Measurements from ENCODE around the gene CLNS1A. TPM values are rescaled to one million over a fixed set of nuclear protein-coding genes. Genes with fewer than 3 reads are reported as not detected.
A peak's percentile ranks its signal among the peaks of the same experiment; 100 is the strongest.

CLNS1A gene
- polyA plus RNA-seq, 1 donor (not counting 4 experiments of a cell fraction or from before 2014, with no cell fraction given) = 208 TPM

DNA sequence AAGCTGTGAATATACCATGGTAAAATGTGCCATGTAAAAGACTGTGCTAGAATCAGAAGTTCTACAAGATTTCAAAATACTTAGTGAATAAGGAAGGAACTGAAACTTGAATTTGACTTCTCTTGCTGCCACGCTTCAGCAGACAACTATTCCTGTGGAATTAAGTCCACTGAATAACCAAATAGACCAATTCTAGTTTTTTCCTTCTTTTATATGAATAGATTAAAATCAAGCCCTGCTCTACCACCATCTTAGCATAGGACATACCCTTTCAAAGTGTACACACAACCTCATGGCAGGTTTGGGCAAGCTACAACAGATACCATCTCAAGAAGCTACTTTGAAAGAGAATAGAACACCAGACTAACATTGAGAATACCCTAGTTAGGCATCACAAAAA lies 23.4 kb upstream of the CLNS1A start:
- TF ChIP-seq, protein P1, sequence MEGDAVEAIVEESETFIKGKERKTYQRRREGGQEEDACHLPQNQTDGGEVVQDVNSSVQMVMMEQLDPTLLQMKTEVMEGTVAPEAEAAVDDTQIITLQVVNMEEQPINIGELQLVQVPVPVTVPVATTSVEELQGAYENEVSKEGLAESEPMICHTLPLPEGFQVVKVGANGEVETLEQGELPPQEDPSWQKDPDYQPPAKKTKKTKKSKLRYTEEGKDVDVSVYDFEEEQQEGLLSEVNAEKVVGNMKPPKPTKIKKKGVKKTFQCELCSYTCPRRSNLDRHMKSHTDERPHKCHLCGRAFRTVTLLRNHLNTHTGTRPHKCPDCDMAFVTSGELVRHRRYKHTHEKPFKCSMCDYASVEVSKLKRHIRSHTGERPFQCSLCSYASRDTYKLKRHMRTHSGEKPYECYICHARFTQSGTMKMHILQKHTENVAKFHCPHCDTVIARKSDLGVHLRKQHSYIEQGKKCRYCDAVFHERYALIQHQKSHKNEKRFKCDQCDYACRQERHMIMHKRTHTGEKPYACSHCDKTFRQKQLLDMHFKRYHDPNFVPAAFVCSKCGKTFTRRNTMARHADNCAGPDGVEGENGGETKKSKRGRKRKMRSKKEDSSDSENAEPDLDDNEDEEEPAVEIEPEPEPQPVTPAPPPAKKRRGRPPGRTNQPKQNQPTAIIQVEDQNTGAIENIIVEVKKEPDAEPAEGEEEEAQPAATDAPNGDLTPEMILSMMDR (optimal IDR thresholded peaks at IDR 0.05 in 1 of 3, IDR thresholded peaks at IDR 0.05 in 1 of 3, conservative IDR thresholded peaks at IDR 0.05 in 1 of 3; ENCODE audit: extremely low read depth in 1 of 3, insufficient read depth in 2 of 3, low read length in 3 of 3) = no peak
- TF ChIP-seq EZH2 (IDR thresholded peaks at IDR 0.05; ENCODE audit: low read length) = no peak
- DNase-seq (ENCODE audit: low read depth, low spot score) = no peak
- dilution Hi-C loops (cut with MboI; ENCODE audit: extremely low pct_ligation_motif_present, low sequenced_read_pairs) = no loop called here

DNA sequence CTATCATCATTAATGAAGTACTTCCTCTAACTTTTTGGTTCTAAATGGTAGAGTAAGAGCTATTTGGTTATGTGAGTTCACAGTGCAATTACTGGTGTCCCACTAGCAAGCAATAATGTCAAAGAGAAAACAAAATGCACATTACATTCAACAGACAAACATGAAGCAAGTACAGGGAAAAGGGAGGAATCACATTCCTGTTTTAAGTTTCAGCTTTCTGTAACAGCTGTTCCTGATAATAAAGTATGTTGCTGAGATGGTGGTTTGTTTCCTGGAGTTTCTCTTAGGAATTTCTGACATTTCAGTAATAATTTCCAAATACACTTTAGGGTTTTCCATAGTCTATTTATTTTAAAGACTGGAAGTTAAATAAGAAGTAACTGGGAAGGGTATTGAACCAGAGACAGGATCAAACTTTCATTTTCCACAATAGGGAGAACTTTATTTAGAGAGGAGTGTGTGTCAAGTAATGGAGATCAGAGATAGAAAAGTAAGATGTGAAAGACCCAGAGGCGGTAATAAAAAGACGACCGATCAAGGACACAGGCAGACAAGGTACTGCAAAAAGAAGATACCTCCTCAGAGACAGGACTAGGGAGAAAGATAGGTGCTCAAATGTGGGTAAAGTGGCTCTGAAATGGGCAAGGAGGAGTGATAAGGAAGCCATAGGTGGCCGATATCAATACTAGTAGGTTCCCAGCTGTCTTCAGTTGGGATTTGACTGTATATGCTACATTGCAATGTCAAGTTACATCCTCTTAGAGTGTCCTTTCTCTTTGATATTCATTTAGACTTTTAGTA lies 20.8 kb upstream of the CLNS1A start:
- Histone ChIP-seq H3K9me1 (ENCODE audit: control insufficient read depth, extremely low read depth, insufficient read depth, low read length) (no peaks in the 10 kb centered on the region), H3K27me3 (ENCODE audit: control insufficient read depth, extremely low read depth, insufficient read depth, low read length) (no peaks in the 10 kb centered on the region), H4K20me1 (ENCODE audit: control insufficient read depth, extremely low read depth, insufficient read depth, low read length) (no peaks in the 10 kb centered on the region), H3K9me3 (ENCODE audit: control insufficient read depth, low read depth, low read length) (no peaks in the 10 kb centered on the region), H3K4me1 (ENCODE audit: control insufficient read depth, extremely low read depth, insufficient read depth, low read length) (peaks cover 10% of the 10 kb centered on the region), H3K27ac (ENCODE audit: control insufficient read depth, insufficient read depth, low read length) (no peak overlapping the region), H2AFZ (ENCODE audit: control insufficient read depth, low read length) (no peak overlapping the region), H3K4me3 (ENCODE audit: control insufficient read depth in 2 of 3, extremely low read depth in 1 of 3, insufficient read depth in 2 of 3, low read depth in 1 of 3, low read length in 3 of 3) (no peak overlapping the region), H3K36me3 (ENCODE audit: control insufficient read depth in 2 of 2, extremely low read depth in 1 of 2, insufficient read depth in 2 of 2, low read length in 2 of 2) (no peaks in the 10 kb centered on the region), H3K79me2 (ENCODE audit: control insufficient read depth, insufficient read depth, low read length) (no peaks in the 10 kb centered on the region), H3K4me2 (ENCODE audit: control insufficient read depth, extremely low read depth, insufficient read depth, low read depth, low read length) (no peak overlapping the region), H3K9ac (ENCODE audit: control insufficient read depth, extremely low read depth, insufficient read depth, low read length) (no peak overlapping the region)
- TF ChIP-seq, protein P1 (optimal IDR thresholded peaks at IDR 0.05 in 1 of 3, IDR thresholded peaks at IDR 0.05 in 1 of 3, conservative IDR thresholded peaks at IDR 0.05 in 1 of 3; ENCODE audit: extremely low read depth in 1 of 3, insufficient read depth in 2 of 3, low read length in 3 of 3) = no peak
- TF ChIP-seq EZH2 (IDR thresholded peaks at IDR 0.05; ENCODE audit: low read length) = no peak
- FAIRE-seq (no peak), DNase-seq (ENCODE audit: low read depth, low spot score) (no peak)
- dilution Hi-C loops (cut with MboI; ENCODE audit: extremely low pct_ligation_motif_present, low sequenced_read_pairs) = no loop called here

More for the DNA sequence above, 23.4 kb upstream of the CLNS1A start:
- Histone ChIP-seq H3K9me1 (ENCODE audit: control insufficient read depth, extremely low read depth, insufficient read depth, low read length) (no peaks in the 10 kb centered on the region), H3K4me1 (ENCODE audit: control insufficient read depth, extremely low read depth, insufficient read depth, low read length) (peaks cover 10% of the 10 kb centered on the region), H3K9ac (ENCODE audit: control insufficient read depth, extremely low read depth, insufficient read depth, low read length) (no peak overlapping the region), H3K9me3 (ENCODE audit: control insufficient read depth, low read depth, low read length) (no peaks in the 10 kb centered on the region), H3K36me3 (ENCODE audit: control insufficient read depth in 2 of 2, extremely low read depth in 1 of 2, insufficient read depth in 2 of 2, low read length in 2 of 2) (peaks cover 0 to under 1% of the 10 kb centered on the region in 2 experiments), H3K27ac (ENCODE audit: control insufficient read depth, insufficient read depth, low read length) (no peak overlapping the region), H3K79me2 (ENCODE audit: control insufficient read depth, insufficient read depth, low read length) (no peaks in the 10 kb centered on the region), H4K20me1 (ENCODE audit: control insufficient read depth, extremely low read depth, insufficient read depth, low read length) (no peaks in the 10 kb centered on the region), H3K27me3 (ENCODE audit: control insufficient read depth, extremely low read depth, insufficient read depth, low read length) (no peaks in the 10 kb centered on the region), H3K4me2 (ENCODE audit: control insufficient read depth, extremely low read depth, insufficient read depth, low read depth, low read length) (peak overlapping the region; percentile 43), H2AFZ (ENCODE audit: control insufficient read depth, low read length) (no peak overlapping the region), H3K4me3 (ENCODE audit: control insufficient read depth in 2 of 3, extremely low read depth in 1 of 3, insufficient read depth in 2 of 3, low read depth in 1 of 3, low read length in 3 of 3) (no peak overlapping the region)
- FAIRE-seq = peak; percentile 87

All from keratinocyte (primary cell).